ENCODE results near the gene RAB3B.

DNA sequence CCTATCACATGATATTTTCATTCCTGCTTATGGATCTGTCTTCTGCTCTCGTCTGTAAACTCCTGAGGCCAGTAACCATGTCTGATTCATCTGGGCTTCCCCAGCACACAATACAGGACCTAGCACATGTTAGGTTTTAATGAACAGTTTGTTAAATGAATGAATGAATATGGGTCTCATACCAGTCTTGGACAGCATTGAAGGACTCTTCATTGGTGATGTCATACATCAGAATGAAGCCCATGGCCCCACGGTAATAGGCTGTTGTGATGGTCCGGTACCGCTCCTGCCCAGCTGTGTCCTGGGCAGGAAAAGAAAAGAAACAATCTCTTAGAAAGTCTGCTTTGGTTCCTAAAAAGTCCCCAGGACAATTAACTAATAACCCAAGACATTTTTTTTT is 53.4 kb downstream of the RAB3B start:
- TF ChIP-seq CTCF (IDR thresholded peaks at IDR 0.05; ENCODE audit: poor library complexity) (no peak), EZH2phosphoT487 (IDR thresholded peaks at IDR 0.05; ENCODE audit: low read depth, severe bottlenecking, unreplicated experiment) (no peak), EZH2 (IDR thresholded peaks at IDR 0.05; ENCODE audit: borderline replicate concordance) (no peak)
